ENCODE results near the gene ARHGAP31.
"Not testable (repeated sequence)": the region's sequence is repeated elsewhere in the genome, so short reads cannot be mapped to it uniquely, and the experiment has no call there.

The ARHGAP31 gene

DNA sequence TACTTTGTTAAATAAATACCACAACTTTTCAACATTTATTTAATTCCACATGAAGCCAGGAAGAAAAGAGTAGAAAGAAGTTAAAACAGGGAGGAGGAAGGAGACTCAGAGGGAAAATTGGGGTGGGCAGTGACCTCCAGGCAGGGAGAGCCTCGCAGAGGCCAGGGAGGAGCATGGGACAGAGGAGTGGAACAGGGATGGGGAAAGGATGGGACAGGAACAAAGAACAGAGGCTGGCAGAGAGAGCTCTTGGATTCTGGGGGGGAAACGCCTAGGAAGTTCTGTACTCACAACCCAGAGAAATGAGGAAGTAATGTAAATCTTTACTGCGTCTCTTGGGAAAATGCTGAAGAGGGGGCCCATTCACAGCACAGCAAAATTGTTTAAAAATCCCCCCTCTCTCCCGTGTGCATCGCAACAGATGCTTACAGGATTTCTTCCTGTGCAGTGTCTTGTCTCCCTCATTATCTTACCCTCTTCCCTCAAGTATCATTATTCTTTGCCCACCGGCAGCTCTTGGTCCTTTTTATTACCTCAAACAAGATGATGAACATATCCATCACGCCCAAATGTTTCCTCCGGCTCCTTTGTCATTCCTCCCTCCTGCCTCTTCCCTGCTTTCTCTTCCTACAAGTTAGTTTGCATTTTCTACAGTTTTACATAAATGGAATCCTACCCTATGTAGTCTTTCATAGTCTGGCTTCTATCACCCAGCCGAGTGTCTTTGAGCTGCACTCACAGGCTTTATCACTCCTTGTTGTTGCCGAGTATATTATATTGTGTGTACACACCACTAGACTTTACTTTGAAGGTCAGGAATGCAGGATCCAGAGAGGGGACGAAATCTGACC is 65.5 kb downstream of the ARHGAP31 start:
- Mint-ChIP-seq H3K4me1 (ENCODE audit: low read depth) (no peaks in the 10 kb centered on the region), H3K36me3 (ENCODE audit: low read depth) (no peaks in the 10 kb centered on the region), H3K9me3 (no peaks in the 10 kb centered on the region), H3K27ac (no peak overlapping the region), H3K4me3 (no peak overlapping the region), H3K27me3 (no peaks in the 10 kb centered on the region)
- DNase-seq = no peak

GRCh38 chr3:119360736-119361462 is 66.7 kb downstream of the ARHGAP31 start:
- H3K27ac Mint-ChIP-seq = no peak overlapping the region
- no peaks in the 10 kb centered on the region for H3K27me3 Mint-ChIP-seq
- no peak for DNase-seq
- no peak overlapping the region for H3K4me3 Mint-ChIP-seq
- no peaks in the 10 kb centered on the region for H3K4me1 Mint-ChIP-seq (ENCODE audit: low read depth)
- H3K36me3 Mint-ChIP-seq (ENCODE audit: low read depth) = peaks cover 7% of the 10 kb centered on the region
- H3K9me3 Mint-ChIP-seq = no peaks in the 10 kb centered on the region

GRCh38 chr3:119362010-119362409 is 67.8 kb downstream of the ARHGAP31 start:
- Mint-ChIP-seq H3K27me3 (no peaks in the 10 kb centered on the region), H3K9me3 (no peaks in the 10 kb centered on the region), H3K27ac (no peak overlapping the region), H3K4me3 (no peak overlapping the region), H3K36me3 (ENCODE audit: low read depth) (peaks cover 12% of the 10 kb centered on the region), H3K4me1 (ENCODE audit: low read depth) (no peaks in the 10 kb centered on the region)
- DNase-seq = no peak

GRCh38 chr3:119362940-119363725 is 69.0 kb downstream of the ARHGAP31 start:
- Mint-ChIP-seq H3K27ac (no peak overlapping the region), H3K9me3 (no peaks in the 10 kb centered on the region), H3K27me3 (no peaks in the 10 kb centered on the region), H3K4me3 (no peak overlapping the region), H3K4me1 (ENCODE audit: low read depth) (no peaks in the 10 kb centered on the region), H3K36me3 (ENCODE audit: low read depth) (peaks cover 18% of the 10 kb centered on the region)
- no peak for DNase-seq

DNA sequence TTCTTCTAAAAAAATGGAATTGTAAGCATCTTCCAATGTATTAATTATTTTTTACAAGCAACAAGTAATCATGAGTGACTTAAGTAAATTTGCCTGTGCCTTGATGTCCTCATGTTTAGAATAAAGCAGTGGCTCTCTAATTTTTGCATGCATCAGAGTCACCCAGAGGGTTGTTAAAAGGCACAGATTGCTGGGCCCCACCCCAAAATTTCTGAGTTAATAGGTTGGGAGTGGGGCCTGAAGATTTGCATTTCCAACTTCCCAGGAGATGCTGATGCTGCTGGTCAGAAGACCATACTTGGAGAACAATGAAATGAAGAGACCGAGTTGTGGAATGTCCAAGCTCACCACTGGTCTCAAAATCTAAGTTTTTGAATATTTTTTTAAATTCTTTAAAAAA is 70.2 kb downstream of the ARHGAP31 start:
- Mint-ChIP-seq H3K27me3 (no peaks in the 10 kb centered on the region), H3K4me3 (no peak overlapping the region), H3K4me1 (ENCODE audit: low read depth) (peaks cover 2% of the 10 kb centered on the region), H3K9me3 (no peaks in the 10 kb centered on the region), H3K27ac (no peak overlapping the region), H3K36me3 (ENCODE audit: low read depth) (peaks cover 23% of the 10 kb centered on the region)
- DNase-seq = no peak

DNA sequence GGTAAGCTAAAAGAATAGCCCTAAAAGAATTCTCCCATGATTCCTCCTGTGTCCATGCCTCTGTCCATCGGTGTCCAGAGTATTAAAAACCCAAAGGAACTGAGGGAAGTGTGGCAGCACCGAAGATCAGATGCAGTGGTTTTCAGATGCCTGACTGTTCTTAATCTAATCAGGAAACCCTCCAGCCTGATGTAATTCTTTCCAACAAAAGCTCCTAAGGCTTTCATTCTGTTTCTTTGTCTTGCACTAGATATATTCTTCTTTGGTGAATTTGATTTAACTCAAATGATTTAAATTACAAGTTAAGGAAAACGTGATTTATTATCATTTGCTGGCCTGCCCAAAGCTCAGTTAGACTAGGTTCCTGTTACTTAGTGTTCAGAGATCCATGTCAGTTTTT is 71.2 kb downstream of the ARHGAP31 start:
- Mint-ChIP-seq H3K9me3 (no peaks in the 10 kb centered on the region), H3K4me3 (no peak overlapping the region), H3K36me3 (ENCODE audit: low read depth) (peaks cover 25% of the 10 kb centered on the region), H3K4me1 (ENCODE audit: low read depth) (peaks cover 2% of the 10 kb centered on the region), H3K27ac (no peak overlapping the region), H3K27me3 (no peaks in the 10 kb centered on the region)
- DNase-seq = no peak

DNA sequence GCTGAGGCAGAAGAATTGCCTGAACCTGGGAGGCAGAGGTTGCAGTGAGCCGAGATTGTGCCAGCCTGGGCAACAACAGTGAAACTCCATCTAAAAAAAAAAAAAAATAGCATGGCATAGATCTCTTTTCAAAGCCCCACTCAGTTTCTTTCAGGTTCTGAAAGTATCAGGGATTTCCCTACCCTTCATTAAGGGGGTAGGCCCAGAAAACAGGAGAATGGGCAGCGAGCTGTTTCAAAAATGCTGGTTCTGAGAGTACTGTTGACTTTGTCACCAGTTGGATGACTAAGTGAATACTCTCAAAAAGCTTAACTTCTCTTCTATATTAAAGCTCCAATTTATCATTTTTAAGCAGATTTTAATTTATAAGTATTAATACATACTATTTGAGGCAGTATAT is 72.8 kb downstream of the ARHGAP31 start:
- Mint-ChIP-seq H3K27ac (no peak overlapping the region), H3K4me3 (no peak overlapping the region), H3K4me1 (ENCODE audit: low read depth) (peaks cover 2% of the 10 kb centered on the region), H3K36me3 (ENCODE audit: low read depth) (peaks cover 34% of the 10 kb centered on the region), H3K9me3 (no peaks in the 10 kb centered on the region), H3K27me3 (no peaks in the 10 kb centered on the region)
- DNase-seq = no peak

- Mint-ChIP-seq H3K27me3 (no peaks in the 10 kb centered on the region), H3K9me3 (no peaks in the 10 kb centered on the region), H3K27ac (no peak overlapping the region), H3K36me3 (ENCODE audit: low read depth) (peaks cover 34% of the 10 kb centered on the region), H3K4me3 (no peak overlapping the region), H3K4me1 (ENCODE audit: low read depth) (peaks cover 2% of the 10 kb centered on the region)
- DNase-seq = no peak
Measured at GRCh38 chr3:119368298-119368697, 74.1 kb downstream of the ARHGAP31 start.

GRCh38 chr3:119371786-119372185 is 77.6 kb downstream of the ARHGAP31 start:
- not testable (repeated sequence) for DNase-seq; H3K4me3 Mint-ChIP-seq; H3K4me1 Mint-ChIP-seq (ENCODE audit: low read depth); H3K27ac Mint-ChIP-seq; H3K9me3 Mint-ChIP-seq; H3K27me3 Mint-ChIP-seq
- peaks cover 36% of the 10 kb centered on the region for H3K36me3 Mint-ChIP-seq (ENCODE audit: low read depth)

- Mint-ChIP-seq H3K4me1 (ENCODE audit: low read depth) (no peaks in the 10 kb centered on the region), H3K27ac (no peak overlapping the region), H3K36me3 (ENCODE audit: low read depth) (peaks cover 24% of the 10 kb centered on the region), H3K27me3 (no peaks in the 10 kb centered on the region), H3K4me3 (no peak overlapping the region), H3K9me3 (no peaks in the 10 kb centered on the region)
- DNase-seq = no peak
Measured at GRCh38 chr3:119375106-119375505, 80.9 kb downstream of the ARHGAP31 start.

GRCh38 chr3:119375510-119375909 is 81.3 kb downstream of the ARHGAP31 start:
- H3K27me3 Mint-ChIP-seq = no peaks in the 10 kb centered on the region
- peaks cover 21% of the 10 kb centered on the region for H3K36me3 Mint-ChIP-seq (ENCODE audit: low read depth)
- H3K9me3 Mint-ChIP-seq = no peaks in the 10 kb centered on the region
- no peak for DNase-seq
- H3K27ac Mint-ChIP-seq = no peak overlapping the region
- no peaks in the 10 kb centered on the region for H3K4me1 Mint-ChIP-seq (ENCODE audit: low read depth)
- no peak overlapping the region for H3K4me3 Mint-ChIP-seq

GRCh38 chr3:119376758-119377157 is 82.6 kb downstream of the ARHGAP31 start:
- no peak for DNase-seq
- Mint-ChIP-seq H3K27ac (no peak overlapping the region), H3K36me3 (ENCODE audit: low read depth) (peaks cover 24% of the 10 kb centered on the region), H3K4me3 (no peak overlapping the region), H3K27me3 (no peaks in the 10 kb centered on the region), H3K4me1 (ENCODE audit: low read depth) (no peaks in the 10 kb centered on the region), H3K9me3 (no peaks in the 10 kb centered on the region)

DNA sequence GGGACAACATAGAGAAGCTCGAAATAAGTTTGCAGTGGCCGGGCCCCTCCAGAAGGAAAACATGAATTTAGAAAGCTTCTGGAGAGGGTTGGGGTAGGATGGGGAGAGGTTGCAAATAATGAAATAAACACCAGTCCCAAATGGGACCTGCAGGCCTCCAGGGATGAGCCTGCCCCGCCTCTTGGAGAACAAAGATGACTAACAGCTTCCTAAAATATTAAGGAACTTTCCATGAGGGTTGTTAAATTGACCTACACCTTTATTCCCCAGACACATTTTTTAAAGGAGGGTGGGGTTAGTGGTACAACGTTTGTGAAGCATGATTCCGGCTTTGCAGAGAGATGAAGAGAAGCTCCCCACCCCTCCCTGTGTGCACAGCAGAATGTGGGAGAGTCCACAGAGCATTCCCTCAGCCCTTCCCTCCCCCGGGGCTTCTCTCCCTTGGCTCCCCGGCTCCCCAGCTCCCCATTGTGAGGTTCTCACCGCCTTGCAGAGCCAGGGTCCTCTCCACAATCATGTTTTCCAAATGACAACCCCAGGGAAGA is 84.1 kb downstream of the ARHGAP31 start:
- no peak for DNase-seq
- Mint-ChIP-seq H3K27ac (no peak overlapping the region), H3K36me3 (ENCODE audit: low read depth) (peaks cover 36% of the 10 kb centered on the region), H3K9me3 (no peaks in the 10 kb centered on the region), H3K4me3 (no peak overlapping the region), H3K4me1 (ENCODE audit: low read depth) (no peaks in the 10 kb centered on the region), H3K27me3 (no peaks in the 10 kb centered on the region)

- H3K36me3 Mint-ChIP-seq (ENCODE audit: low read depth) = peaks cover 44% of the 10 kb centered on the region
- H3K9me3 Mint-ChIP-seq = no peaks in the 10 kb centered on the region
- no peak overlapping the region for H3K4me3 Mint-ChIP-seq
- H3K4me1 Mint-ChIP-seq (ENCODE audit: low read depth) = no peaks in the 10 kb centered on the region
- no peak for DNase-seq
- no peak overlapping the region for H3K27ac Mint-ChIP-seq
- no peaks in the 10 kb centered on the region for H3K27me3 Mint-ChIP-seq
Measured at GRCh38 chr3:119380697-119381096, 86.5 kb downstream of the ARHGAP31 start.
